CD14-positive monocyte (primary cell): ENCODE measurements around the gene TCHP. TPM values are rescaled to one million over a fixed set of nuclear protein-coding genes. Genes with fewer than 3 reads are reported as not detected.

Experiments
- DNase-seq, 3 donors: peaks; one replicate each; pipeline ENCODE4 v3.0.0-alpha.2; 2011 to 2022
- H2AFZ ChIP-seq: 2 replicates; pipeline ENCODE4 v1.6.0; 2012; ENCODE audit warnings: mild to moderate bottlenecking, low read depth, low read length, inconsistent platforms; ENCODE audit not compliant: insufficient read depth, poor library complexity, severe bottlenecking
- H3K27ac ChIP-seq, 2 donors: 1 replicate in 1 of 2; 2 replicates in 1 of 2; pipeline ENCODE4 v1.5.1; 2012 to 2013; ENCODE audit warnings: low read length in 2 of 2, control low read depth in 1 of 2, inconsistent platforms in 1 of 2, low read depth in 1 of 2, mild to moderate bottlenecking in 1 of 2
- H3K27me3 ChIP-seq, 2 donors: one replicate each; pipeline versions ENCODE4 v1.6.0 to v1.6.1; 2011 to 2013; ENCODE audit warnings: low read length in 2 of 2; ENCODE audit not compliant: control insufficient read depth in 2 of 2, insufficient read depth in 2 of 2
- H3K36me3 ChIP-seq, 2 donors: replicated peaks in 1 of 2; 1 replicate in 1 of 2; 2 replicates in 1 of 2; pipeline versions ENCODE4 v1.5.1 to v1.6.1; 2012 to 2013; ENCODE audit warnings: low read length in 2 of 2, control low read depth in 1 of 2, inconsistent platforms in 1 of 2, mild to moderate bottlenecking in 1 of 2; ENCODE audit not compliant: insufficient read depth in 2 of 2, control insufficient read depth in 1 of 2
- H3K4me1 ChIP-seq, 2 donors: 1 replicate in 1 of 2; 2 replicates in 1 of 2; pipeline versions ENCODE4 v1.5.1 to v1.6.1; 2012 to 2013; ENCODE audit warnings: low read length in 2 of 2, control low read depth in 1 of 2, inconsistent platforms in 1 of 2, mild to moderate bottlenecking in 1 of 2, moderate library complexity in 1 of 2; ENCODE audit not compliant: insufficient read depth in 2 of 2, control insufficient read depth in 1 of 2
- H3K4me2 ChIP-seq: replicated peaks from 2 replicates; pipeline ENCODE3; 2012; ENCODE audit warnings: low read length, moderate library complexity, mild to moderate bottlenecking; ENCODE audit not compliant: poor library complexity, severe bottlenecking; ENCODE audit errors: extremely low read depth
- H3K4me3 ChIP-seq, 3 experiments: fragments of 200-600 bp in 1 of 3; sonication (generic) in 1 of 3; replicated peaks in 1 of 3; 1 replicate in 2 of 3; 2 replicates in 1 of 3; pipeline ENCODE4 v1.5.1; 2011 to 2013; ENCODE audit warnings: low read length in 3 of 3, mild to moderate bottlenecking in 3 of 3, control low read depth in 2 of 3, low read depth in 2 of 3, inconsistent platforms in 1 of 3, moderate library complexity in 1 of 3
- H3K79me2 ChIP-seq: 2 replicates; pipeline ENCODE4 v1.6.0; 2012; ENCODE audit warnings: mild to moderate bottlenecking, control low read depth, inconsistent platforms, low read length, moderate library complexity; ENCODE audit not compliant: insufficient read depth
- H3K9ac ChIP-seq: 2 replicates; pipeline ENCODE4 v1.6.0; 2017; ENCODE audit warnings: low read length, mild to moderate bottlenecking; ENCODE audit not compliant: insufficient read depth, poor library complexity, severe bottlenecking
- H3K9me3 ChIP-seq, 2 donors: replicated peaks in 1 of 2; 1 replicate in 1 of 2; 2 replicates in 1 of 2; pipeline versions ENCODE4 v1.5.1 to v1.6.1; 2012 to 2013; ENCODE audit warnings: low read length in 2 of 2, control low read depth in 1 of 2; ENCODE audit not compliant: control insufficient read depth in 1 of 2, insufficient read depth in 1 of 2
- H4K20me1 ChIP-seq: 2 replicates; pipeline ENCODE4 v1.6.0; 2012; ENCODE audit warnings: mild to moderate bottlenecking, low read length, control low read depth, moderate library complexity; ENCODE audit not compliant: insufficient read depth
- H3K27ac Mint-ChIP-seq, 7 donors: one replicate each; pipeline ENCODE4 v1.8.0; 2020; ENCODE audit warnings: mild to moderate bottlenecking in 7 of 7, mixed read lengths in 7 of 7, moderate library complexity in 6 of 7, inconsistent platforms in 2 of 7
- H3K27me3 Mint-ChIP-seq, 3 donors: one replicate each; pipeline ENCODE4 v1.8.0; 2021 to 2022; ENCODE audit warnings: low read depth in 3 of 3, mild to moderate bottlenecking in 3 of 3, mixed read lengths in 3 of 3, moderate library complexity in 3 of 3, inconsistent platforms in 1 of 3
- H3K36me3 Mint-ChIP-seq, 2 donors: one replicate each; pipeline ENCODE4 v1.8.0; 2020; ENCODE audit warnings: mixed read lengths in 2 of 2, inconsistent platforms in 1 of 2, mild to moderate bottlenecking in 1 of 2
- H3K4me1 Mint-ChIP-seq: one replicate; pipeline ENCODE4 v1.8.0; 2020; ENCODE audit warnings: mild to moderate bottlenecking, mixed read lengths
- H3K4me3 Mint-ChIP-seq, 2 donors: one replicate each; pipeline ENCODE4 v1.8.0; 2020; ENCODE audit warnings: mild to moderate bottlenecking in 2 of 2, mixed read lengths in 2 of 2, moderate library complexity in 1 of 2
- H3K9me3 Mint-ChIP-seq, 7 donors: one replicate each; pipeline ENCODE4 v1.8.0; 2020 to 2022; ENCODE audit warnings: mixed read lengths in 7 of 7, mild to moderate bottlenecking in 6 of 7, moderate library complexity in 6 of 7, inconsistent platforms in 2 of 7
- CTCF ChIP-seq: fragments of 200-600 bp; IDR thresholded peaks from one replicate; pipeline ENCODE4 v1.8.0; 2022; ENCODE audit warnings: antibody characterized with exemption, mild to moderate bottlenecking
- WGBS: methylation state at CpG from one replicate; pipeline ENCODE4 v1.1.5; 2013; ENCODE audit warnings: missing lambda C conversion rate; ENCODE audit not compliant: insufficient coverage; 5-methylcytosine and 5-hydroxymethylcytosine counted together
- intact Hi-C, 2 donors: fragments of 100-400 bp; cut with micrococcal nuclease; formaldehyde crosslinking; loops; one replicate each; pipeline versions ENCODE4 v1.15.0 to v1.15.1; 2023
- polyA plus RNA-seq, 3 donors: library from polyadenylated mRNA; depleted of rRNA in 1 of 3; unstranded in 2 of 3; stranded (reverse) in 1 of 3; fragments of 300-500 nt in 2 of 3; fragments of >200 nt in 1 of 3; fragmentation: Illumina TruSeq in 2 of 3; gene quantifications; 1 replicate in 2 of 3; 2 replicates in 1 of 3; pipeline ENCODE4 v1.2.3, GENCODE V29; 2012 to 2021

Gene TCHP
- polyA plus RNA-seq, 3 donors: 2.6 to 24.5 (median 7.3) TPM

GRCh38 chr12:109937371-109937770, 37.3 kb downstream of the TCHP start:
- no peak overlapping the region for H3K4me2 ChIP-seq
- H3K4me3 Mint-ChIP-seq: no peak overlapping the region
- H4K20me1 ChIP-seq: peaks cover 23% of the 10 kb centered on the region
- H3K4me1 ChIP-seq: no peaks in the 10 kb centered on the region
- 100% methylated on average over 2 of the region's 5 CpGs for WGBS
- intact Hi-C loops: no loop called here
- H3K27ac ChIP-seq: no peak overlapping the region
- peaks cover 70 to 97% of the 10 kb centered on the region in 2 donors for H3K36me3 ChIP-seq
- no peak overlapping the region for H2AFZ ChIP-seq
- no peaks in the 10 kb centered on the region for H3K9me3 ChIP-seq
- no peaks in the 10 kb centered on the region for H3K27me3 ChIP-seq
- DNase-seq: no peak
- H3K79me2 ChIP-seq: no peaks in the 10 kb centered on the region
- H3K27me3 Mint-ChIP-seq: no peaks in the 10 kb centered on the region
- peaks cover 77 to 95% of the 10 kb centered on the region in 2 donors for H3K36me3 Mint-ChIP-seq
- no peak overlapping the region for H3K4me3 ChIP-seq
- H3K9ac ChIP-seq: no peak overlapping the region
- no peak for TF ChIP-seq CTCF
- H3K9me3 Mint-ChIP-seq: no peaks in the 10 kb centered on the region
- H3K4me1 Mint-ChIP-seq: no peaks in the 10 kb centered on the region
- H3K27ac Mint-ChIP-seq: peak overlapping the region in 1 of 7 donors; percentile 21

GRCh38 chr12:109938947-109939346, 38.9 kb downstream of the TCHP start:
- Histone ChIP-seq H3K4me2 (no peak overlapping the region), H3K9me3 (no peaks in the 10 kb centered on the region), H2AFZ (no peak overlapping the region), H3K4me1 (no peaks in the 10 kb centered on the region), H3K4me3 (no peak overlapping the region), H3K9ac (no peak overlapping the region), H3K36me3 (peaks cover 61 to 97% of the 10 kb centered on the region in 2 donors), H3K27ac (peak overlapping the region in 1 of 2 donors; percentile 15), H4K20me1 (peaks cover 32% of the 10 kb centered on the region), H3K79me2 (no peaks in the 10 kb centered on the region), H3K27me3 (no peaks in the 10 kb centered on the region)
- WGBS: 94% methylated on average over 7 of the region's 7 CpGs
- TF ChIP-seq CTCF: no peak
- intact Hi-C loops: no loop called here
- H3K9me3 Mint-ChIP-seq: no peaks in the 10 kb centered on the region
- H3K27me3 Mint-ChIP-seq: no peaks in the 10 kb centered on the region
- no peak overlapping the region for H3K4me3 Mint-ChIP-seq
- no peak for DNase-seq
- peak overlapping the region in 3 of 7 donors; percentile 18 to 75 (median 54) for H3K27ac Mint-ChIP-seq
- H3K36me3 Mint-ChIP-seq: peaks cover 73 to 95% of the 10 kb centered on the region in 2 donors
- H3K4me1 Mint-ChIP-seq: no peaks in the 10 kb centered on the region
